ELR (cell line): Measurements from ENCODE around the gene GRAMD1B.
"Not testable (repeated sequence)": the region's sequence is repeated elsewhere in the genome, so short reads cannot be mapped to it uniquely, and the experiment has no call there.

ENCODE experiments used
- DNase-seq: peaks from one replicate; pipeline ENCODE4 v3.0.0-alpha.2; 2015; ENCODE audit warnings: low read depth

GRAMD1B gene

GRCh38 chr11:123443851-123444623, 14.0 kb downstream of the GRAMD1B start:
- DNase-seq = no peak

- no peak for DNase-seq
These were observed 18.8 kb downstream of the GRAMD1B start for GRCh38 chr11:123448823-123449222.

DNA sequence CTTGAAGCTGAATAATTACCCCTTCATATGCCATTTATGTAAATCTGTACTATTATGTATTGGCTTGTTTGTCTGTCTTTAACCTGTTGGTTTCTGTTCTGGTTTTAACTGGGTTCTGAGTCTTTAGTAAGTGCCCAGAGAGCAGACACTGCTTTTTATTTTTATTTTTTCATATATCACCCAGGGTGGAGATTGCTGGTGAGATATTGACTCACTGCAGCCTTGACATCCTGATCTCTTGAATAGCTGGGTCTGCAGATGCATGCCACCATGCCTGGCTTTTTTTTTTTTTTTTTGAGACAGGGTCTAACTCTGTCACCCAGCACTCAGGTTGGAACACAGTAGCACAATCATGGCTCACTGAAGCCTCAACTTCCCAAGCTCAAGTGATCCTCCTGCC, 19.4 kb downstream of the GRAMD1B start:
- no peak for DNase-seq

DNA sequence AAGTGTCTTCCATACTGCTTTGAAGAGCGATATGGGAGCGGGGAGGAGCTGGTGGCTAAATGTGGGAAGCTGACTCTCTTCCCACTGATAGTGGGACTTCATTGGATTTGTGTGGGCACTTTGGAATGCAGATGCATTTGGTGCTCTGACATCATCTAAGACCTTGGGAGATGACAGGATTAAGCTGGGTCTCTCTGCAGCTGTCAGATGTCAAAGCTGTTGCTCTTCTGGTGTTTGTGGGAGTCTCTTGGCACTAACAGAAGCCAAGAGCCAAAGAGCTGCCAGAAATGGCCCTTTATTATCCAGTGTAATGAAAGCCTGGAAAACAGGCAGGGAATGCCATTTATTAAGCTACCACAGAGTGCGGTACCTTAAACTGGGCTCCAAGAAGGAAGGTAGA, 20.6 kb downstream of the GRAMD1B start:
- no peak for DNase-seq

DNA sequence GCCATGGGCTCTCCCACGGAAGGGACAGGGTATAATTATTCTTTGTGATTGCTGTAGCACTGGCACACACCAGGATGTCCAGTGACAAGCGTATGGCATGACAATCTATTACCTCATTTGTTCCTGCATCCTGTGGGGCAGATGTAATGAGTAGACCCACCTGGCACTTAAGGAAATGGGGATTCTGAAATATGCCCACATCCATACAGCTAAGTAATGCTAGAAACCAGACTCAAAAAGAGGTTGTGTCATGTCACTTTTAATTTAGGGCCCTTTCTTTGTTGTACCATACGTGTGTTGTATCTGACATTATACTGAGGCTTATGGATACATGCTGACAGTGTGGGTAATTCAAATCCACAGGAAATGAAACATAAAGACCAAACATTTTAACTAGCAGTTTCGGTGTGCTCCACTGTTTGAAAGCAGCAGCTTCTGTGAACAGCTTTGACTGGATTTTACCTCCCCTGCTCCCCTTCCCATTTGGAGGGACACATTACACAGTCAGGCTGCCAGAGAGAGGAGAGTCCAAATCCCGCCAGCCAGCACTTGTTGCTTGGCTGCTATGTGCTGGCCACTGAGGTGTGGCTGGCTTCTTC, 21.2 kb downstream of the GRAMD1B start:
- no peak for DNase-seq

DNA sequence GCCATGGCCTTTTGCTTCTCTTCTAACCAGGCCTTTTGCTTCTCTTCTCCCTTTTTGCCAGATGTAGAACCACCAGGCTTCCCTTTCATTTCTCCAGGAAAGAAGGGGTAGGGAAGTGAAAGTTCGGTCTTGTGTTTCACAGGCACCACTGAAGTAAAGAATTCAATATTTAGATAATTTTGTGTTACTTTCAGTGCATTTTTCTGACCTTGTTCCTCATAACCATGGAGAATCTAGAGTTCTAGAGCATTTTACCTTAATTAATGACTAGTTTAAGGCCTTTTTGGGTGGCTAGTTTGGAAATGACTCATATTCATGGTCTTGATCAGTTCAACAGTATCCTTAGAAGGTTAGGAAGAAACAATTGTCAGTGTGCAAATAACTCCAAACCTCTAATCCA, 22.7 kb downstream of the GRAMD1B start:
- no peak for DNase-seq

- DNase-seq = peak; percentile 91
These were observed 24.1 kb downstream of the GRAMD1B start for GRCh38 chr11:123454060-123454651.

DNA sequence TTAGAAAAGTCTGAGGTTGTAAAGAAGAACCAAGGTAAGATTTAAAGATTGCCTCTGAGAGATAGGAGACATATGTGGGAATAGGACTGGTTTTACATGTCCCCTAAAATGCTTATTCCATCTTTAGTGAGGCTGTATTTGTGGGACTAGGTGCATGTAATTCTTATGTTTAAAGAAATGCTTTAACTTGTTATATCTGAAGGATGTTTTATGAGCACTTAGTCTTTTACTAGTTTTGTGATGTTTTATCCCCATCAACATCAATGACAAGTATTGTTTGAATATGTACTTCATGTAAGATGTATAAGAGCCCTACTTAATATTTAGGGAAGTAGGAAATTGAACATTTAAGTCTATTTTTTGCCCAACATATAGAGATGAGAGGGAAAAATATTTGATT, 24.7 kb downstream of the GRAMD1B start:
- no peak for DNase-seq

DNA sequence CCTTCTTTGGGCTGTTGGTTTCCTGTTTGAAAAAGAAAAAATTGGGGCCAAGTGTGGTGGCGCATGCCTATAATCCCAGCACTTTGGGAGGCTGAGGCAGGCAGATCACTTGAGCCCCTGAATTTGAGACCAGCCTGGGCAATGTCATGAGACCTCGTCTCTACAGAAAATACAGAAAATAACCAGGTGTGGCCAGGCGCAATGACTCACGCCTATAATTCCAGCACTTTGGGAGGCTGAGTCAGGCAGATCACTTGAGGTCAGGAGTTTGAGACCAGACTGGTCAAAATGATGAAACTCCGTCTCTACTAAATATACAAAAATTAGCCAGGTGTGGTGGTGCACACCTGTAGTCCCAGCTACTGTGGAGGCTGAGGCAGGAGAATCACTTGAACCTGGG, 26.4 kb downstream of the GRAMD1B start:
- not testable (repeated sequence) for DNase-seq

- DNase-seq = no peak
These were observed 27.2 kb downstream of the GRAMD1B start for GRCh38 chr11:123457187-123457770.

DNA sequence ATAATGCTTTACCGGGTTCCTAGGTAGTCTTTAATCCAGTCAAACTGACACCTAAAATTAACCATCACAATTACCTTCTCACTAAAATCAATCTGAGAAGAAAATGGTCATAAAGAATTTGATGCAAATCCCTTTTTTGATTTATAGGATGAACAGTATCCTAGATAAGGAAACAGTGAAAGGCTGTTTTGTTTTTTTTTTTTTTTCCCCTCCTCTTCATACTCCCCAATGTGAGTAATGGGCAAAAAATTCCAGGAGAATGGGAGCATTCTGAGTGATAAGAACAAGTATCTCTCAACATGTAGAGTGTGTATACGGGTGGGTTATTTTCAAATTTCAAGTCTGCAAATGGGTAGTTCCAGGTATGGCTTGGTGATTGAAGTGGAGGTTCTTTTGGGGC, 28.4 kb downstream of the GRAMD1B start:
- DNase-seq = no peak

GRCh38 chr11:123460012-123460700, 30.1 kb downstream of the GRAMD1B start:
- no peak for DNase-seq

GRCh38 chr11:123461164-123461563, 31.1 kb downstream of the GRAMD1B start:
- no peak for DNase-seq

DNA sequence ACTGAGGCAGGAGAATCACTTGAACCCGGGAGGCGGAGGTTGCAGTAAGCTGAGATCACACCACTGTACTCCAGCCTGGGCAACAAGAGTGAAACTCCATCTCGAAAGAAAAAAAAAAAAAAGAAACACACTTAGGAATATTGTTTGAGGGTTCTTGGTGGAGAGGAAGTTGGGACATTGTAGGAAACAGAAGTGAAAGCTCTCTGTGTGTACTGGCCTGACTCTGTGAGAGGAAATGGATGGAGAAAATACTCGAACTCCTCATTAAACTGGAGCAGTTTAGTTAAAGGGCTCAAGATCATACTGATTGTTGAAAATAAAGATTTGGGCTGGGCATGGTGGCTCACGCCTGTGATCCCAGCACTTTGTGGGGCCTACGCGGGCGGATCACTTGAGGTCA, 35.6 kb downstream of the GRAMD1B start:
- not testable (repeated sequence) for DNase-seq

DNA sequence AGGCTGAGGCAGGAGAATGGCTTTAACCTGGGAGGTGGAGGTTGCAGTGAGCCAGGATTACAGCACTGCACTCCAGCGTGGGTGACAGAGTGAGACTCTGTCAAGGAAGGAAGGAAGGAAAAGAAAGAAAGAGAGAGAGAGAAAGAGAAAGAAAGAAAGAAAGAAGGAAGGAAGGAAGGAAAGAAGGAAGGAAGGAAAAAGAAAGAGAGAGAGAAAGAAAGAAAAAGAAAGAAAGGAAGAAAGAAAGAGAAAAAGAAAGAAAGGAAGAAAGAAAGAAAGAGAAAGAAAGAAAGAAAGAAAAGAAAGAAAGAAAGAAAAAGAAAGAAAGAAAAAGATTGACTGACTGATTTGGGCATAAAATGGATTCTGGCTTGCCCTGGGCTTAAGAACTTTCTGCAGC, 36.1 kb downstream of the GRAMD1B start:
- DNase-seq = not testable (repeated sequence)

GRCh38 chr11:123469089-123469488, 39.0 kb downstream of the GRAMD1B start:
- no peak for DNase-seq

DNA sequence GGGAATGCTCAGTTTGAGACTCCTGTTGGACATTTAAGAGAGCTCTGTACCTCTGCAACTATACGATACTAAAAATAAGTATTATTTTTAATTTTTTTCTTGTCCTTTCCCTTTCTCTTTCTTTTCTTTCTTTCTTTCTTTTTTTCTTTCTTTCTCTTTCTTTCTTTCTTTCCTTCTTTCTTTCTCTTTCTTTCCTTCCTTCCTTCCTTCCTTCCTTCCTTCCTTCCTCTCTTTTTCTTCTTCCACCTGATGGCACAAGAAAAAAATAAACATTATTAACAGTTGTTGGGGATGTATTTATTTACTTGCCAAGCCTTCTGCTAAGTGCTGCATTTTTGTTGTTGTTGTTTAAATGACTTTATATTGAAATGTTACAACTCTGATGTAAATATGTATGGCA, 39.5 kb downstream of the GRAMD1B start:
- DNase-seq = no peak

DNA sequence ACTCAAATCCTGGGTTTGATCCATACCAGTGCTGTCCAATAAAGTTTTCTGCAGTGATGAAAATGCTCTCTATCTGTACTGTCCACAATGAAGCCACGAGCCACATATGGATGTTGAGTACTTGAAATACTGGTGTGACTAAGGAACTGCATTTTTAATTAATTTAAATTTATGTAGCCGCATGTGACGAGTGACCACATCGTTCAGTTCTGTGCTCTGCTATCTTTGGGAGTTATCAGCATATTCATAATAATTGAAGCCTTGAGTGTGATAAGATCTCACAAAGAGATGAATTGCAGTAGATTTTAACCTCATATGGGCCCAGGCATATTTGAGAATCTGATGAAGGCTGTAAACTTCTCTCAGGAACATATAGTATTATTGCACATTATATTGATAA, 40.8 kb downstream of the GRAMD1B start:
- DNase-seq = no peak

DNA sequence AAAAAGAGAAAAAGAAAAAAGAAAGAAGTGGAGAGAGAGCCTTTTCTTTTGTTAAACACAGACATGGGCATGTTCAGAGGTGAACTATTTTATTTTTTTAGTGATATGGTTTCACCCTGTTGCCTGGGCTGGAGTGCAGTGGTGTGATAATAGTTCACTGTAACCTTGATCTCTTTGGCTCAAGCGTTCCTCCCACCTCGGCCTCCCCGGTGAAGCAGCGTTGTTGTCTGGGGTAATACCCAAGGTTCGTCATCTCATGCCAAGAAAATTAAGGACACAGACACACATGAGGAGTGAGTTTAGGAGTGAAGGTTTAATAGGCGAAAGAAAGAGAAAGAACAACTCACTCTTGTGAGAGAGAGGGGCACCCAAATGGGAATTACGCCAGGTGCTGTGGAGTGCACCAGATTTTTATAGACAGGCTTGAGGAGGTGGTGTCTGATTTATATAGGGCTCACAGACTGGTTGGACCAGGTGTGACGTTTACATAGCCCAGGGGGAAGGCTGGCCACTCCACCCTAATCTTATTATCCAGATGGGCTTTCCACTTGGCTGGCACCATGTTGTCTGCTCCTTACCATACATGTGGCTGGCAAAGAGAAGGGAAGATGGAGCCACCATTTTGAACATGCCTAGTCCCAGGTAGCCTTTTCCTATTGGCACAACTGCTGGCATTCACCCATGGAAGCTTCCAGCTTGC, 42.3 kb downstream of the GRAMD1B start:
- DNase-seq = no peak

DNA sequence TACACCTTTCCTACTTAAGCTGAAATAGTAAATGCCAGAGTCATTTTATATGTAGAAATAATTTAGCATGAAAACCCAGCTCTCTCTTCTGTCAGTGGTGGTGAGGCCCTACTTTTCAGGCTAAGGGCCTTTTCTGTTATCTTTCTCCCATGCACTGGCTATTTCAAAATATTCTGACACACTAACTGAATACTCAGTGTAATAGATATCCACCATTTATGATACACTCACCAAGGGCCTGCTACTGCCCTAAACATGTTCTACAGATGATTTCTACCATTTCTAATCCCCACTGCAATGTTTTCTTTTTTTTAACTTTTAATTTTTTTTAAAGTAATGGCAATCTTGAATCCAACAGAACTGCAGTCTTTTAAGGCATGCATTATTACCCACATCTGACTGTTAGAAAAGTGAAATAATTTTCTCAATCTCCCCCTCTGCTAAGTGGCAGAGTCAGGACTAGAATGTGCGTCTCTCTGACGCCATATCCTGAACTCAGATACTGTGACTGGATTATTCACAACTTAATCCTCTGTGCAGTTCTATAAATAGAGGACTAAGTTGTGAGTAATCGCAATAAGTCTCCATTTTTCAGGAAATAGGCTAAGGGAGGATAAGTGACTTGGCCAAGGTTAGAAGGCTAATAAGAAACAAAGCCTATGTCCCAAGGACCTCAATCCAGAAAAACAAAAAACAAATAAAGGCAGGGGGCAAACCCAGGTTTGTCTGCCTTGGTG, 44.0 kb downstream of the GRAMD1B start:
- DNase-seq = peak; percentile 94

DNA sequence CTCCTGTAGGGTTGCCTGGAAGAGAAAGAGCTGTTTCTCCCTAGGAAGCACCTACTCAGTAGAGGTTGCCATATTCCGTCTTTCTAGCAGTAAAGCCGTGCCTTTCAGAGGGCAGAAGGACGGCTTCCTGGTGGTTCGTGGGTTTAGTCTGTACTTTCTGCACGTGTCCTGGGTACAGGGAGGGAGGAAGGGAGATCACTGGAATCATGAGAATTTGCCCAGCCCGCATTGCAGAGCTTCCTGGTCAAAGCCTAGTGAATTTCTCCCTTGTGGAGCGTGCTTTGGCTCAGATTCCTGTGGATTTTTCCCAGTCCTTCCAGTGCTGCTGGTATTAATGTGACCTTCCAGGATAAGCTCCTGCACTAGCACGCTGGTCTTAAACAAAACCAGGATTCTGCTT, 44.9 kb downstream of the GRAMD1B start:
- peak; percentile 49 for DNase-seq
